ENCODE data around the gene SLIT1.

DNA sequence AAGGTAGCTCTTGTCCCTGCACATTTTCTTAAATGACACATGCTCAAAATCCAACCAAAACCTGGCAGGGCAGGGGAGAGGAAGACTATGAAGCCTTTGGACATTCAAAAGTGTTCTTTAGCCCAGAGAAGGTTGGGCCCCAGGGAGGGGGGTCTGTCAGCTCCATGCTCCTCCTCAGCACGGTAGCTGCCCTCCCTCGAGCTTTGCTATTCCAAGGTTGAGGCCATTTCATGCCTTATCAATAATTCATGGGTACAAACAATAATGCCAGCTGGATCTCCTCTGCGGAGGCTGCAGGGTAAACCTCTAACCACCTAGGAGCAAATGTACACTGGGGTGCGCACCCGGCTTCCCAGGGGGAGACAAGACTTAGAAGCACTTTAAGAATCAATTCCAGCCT, 61.5 kb downstream of the SLIT1 start:
- TF ChIP-seq, protein P1, sequence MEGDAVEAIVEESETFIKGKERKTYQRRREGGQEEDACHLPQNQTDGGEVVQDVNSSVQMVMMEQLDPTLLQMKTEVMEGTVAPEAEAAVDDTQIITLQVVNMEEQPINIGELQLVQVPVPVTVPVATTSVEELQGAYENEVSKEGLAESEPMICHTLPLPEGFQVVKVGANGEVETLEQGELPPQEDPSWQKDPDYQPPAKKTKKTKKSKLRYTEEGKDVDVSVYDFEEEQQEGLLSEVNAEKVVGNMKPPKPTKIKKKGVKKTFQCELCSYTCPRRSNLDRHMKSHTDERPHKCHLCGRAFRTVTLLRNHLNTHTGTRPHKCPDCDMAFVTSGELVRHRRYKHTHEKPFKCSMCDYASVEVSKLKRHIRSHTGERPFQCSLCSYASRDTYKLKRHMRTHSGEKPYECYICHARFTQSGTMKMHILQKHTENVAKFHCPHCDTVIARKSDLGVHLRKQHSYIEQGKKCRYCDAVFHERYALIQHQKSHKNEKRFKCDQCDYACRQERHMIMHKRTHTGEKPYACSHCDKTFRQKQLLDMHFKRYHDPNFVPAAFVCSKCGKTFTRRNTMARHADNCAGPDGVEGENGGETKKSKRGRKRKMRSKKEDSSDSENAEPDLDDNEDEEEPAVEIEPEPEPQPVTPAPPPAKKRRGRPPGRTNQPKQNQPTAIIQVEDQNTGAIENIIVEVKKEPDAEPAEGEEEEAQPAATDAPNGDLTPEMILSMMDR (IDR thresholded peaks at IDR 0.05; ENCODE audit: insufficient read depth, low read length, poor library complexity, severe bottlenecking): no peak
- TF ChIP-seq EZH2phosphoT487 (conservative IDR thresholded peaks at IDR 0.05; ENCODE audit: low read length): no peak

Measured in SU-DHL-6 (cell line).